Mesendoderm (in vitro differentiated cells): Measurements from ENCODE around the gene GOLGA7B.

ENCODE experiments used
- DNase-seq: peaks from one replicate; pipeline ENCODE4 v3.0.0; 2013
- H2AK5ac ChIP-seq: 2 replicates; pipeline ENCODE4 v1.6.1; 2013; ENCODE audit warnings: low read length, inconsistent platforms
- H2BK120ac ChIP-seq: 2 replicates; pipeline ENCODE4 v1.6.1; 2013; ENCODE audit warnings: low read depth, mild to moderate bottlenecking, low read length, moderate library complexity, mixed read lengths
- H2BK15ac ChIP-seq: replicated peaks from 2 replicates; pipeline ENCODE4 v1.6.1; 2013; ENCODE audit warnings: low read depth, mild to moderate bottlenecking, moderate library complexity
- H2BK5ac ChIP-seq: 2 replicates; pipeline ENCODE4 v1.6.1; 2013; ENCODE audit warnings: low read length, inconsistent platforms
- H3K18ac ChIP-seq: 2 replicates; pipeline ENCODE4 v1.6.1; 2013; ENCODE audit warnings: mild to moderate bottlenecking, low read length, mixed read lengths
- H3K23ac ChIP-seq: one replicate; pipeline ENCODE4 v1.6.1; 2013; ENCODE audit warnings: low read length
- H3K27ac ChIP-seq: 2 replicates; pipeline ENCODE4 v1.5.1; 2013; ENCODE audit warnings: low read depth, mild to moderate bottlenecking, inconsistent platforms, low read length, moderate library complexity
- H3K27me3 ChIP-seq: 2 replicates; pipeline ENCODE4 v1.6.1; 2013; ENCODE audit warnings: low read length, control low read depth, mild to moderate bottlenecking, inconsistent platforms; ENCODE audit not compliant: insufficient read depth, poor library complexity
- H3K36me3 ChIP-seq: 2 replicates; pipeline ENCODE4 v1.6.1; 2013; ENCODE audit warnings: low read length, inconsistent platforms; ENCODE audit not compliant: control insufficient read depth, insufficient read depth
- H3K4ac ChIP-seq: one replicate; pipeline ENCODE4 v1.6.1; 2013; ENCODE audit warnings: low read depth, mild to moderate bottlenecking, low read length, moderate library complexity
- H3K4me1 ChIP-seq: 2 replicates; pipeline ENCODE4 v1.6.1; 2013; ENCODE audit warnings: low read depth, low read length, inconsistent platforms; ENCODE audit not compliant: control insufficient read depth
- H3K4me2 ChIP-seq: 2 replicates; pipeline ENCODE4 v1.6.1; 2013; ENCODE audit warnings: low read length
- H3K4me3 ChIP-seq: 2 replicates; pipeline ENCODE4 v1.5.1; 2013; ENCODE audit warnings: mild to moderate bottlenecking, low read length
- H3K56ac ChIP-seq: one replicate; pipeline ENCODE4 v1.6.1; 2013; ENCODE audit warnings: low read length
- H3K79me1 ChIP-seq: 2 replicates; pipeline ENCODE4 v1.6.1; 2013; ENCODE audit warnings: low read length, inconsistent platforms
- H3K79me2 ChIP-seq: 2 replicates; pipeline ENCODE4 v1.6.1; 2013; ENCODE audit warnings: mild to moderate bottlenecking, low read length; ENCODE audit not compliant: control insufficient read depth, insufficient read depth
- H3K9ac ChIP-seq: 2 replicates; pipeline ENCODE4 v1.6.1; 2013; ENCODE audit warnings: low read length, inconsistent platforms
- H4K5ac ChIP-seq: one replicate; pipeline ENCODE4 v1.6.1; 2013; ENCODE audit warnings: low read length
- H4K8ac ChIP-seq: one replicate; pipeline ENCODE4 v1.6.1; 2013; ENCODE audit warnings: low read depth, mild to moderate bottlenecking, control low read depth, low read length, moderate library complexity
- WGBS: extraction: QIAGEN DNeasy Blood & Tissue Kit; methylation state at CpG from one replicate; pipeline ENCODE4 v1.1.7; 2013; ENCODE audit warnings: low lambda C conversion rate, missing lambda C conversion rate; ENCODE audit not compliant: insufficient coverage; ENCODE audit errors: extremely low coverage; 5-methylcytosine and 5-hydroxymethylcytosine counted together

The GOLGA7B gene

DNA sequence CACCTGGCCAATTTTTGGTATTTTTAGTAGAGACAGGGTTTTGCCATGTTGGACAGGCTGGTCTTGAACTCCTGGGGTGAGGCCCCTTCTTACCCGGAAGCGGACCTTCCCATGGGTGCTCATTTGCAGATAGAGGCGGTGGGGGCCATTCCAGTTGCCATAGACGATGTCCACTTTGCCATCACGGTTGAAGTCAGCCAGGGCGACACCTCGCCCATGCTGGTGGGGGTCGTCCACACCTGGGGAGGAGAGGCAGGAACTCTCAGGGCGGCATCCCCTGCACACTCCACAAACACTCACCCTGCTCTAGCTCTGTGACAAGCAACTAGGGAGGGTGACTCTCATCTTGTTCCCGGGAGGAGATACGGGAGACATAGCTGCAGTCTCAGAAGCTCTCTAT lies 54.9 kb downstream of the GOLGA7B start:
- H2AK5ac ChIP-seq: no peak overlapping the region
- H2BK120ac ChIP-seq: no peak overlapping the region
- DNase-seq: no peak
- no peak overlapping the region for H3K9ac ChIP-seq
- no peak overlapping the region for H2BK15ac ChIP-seq
- no peaks in the 10 kb centered on the region for H3K79me2 ChIP-seq
- no peaks in the 10 kb centered on the region for H3K79me1 ChIP-seq
- no peaks in the 10 kb centered on the region for H3K4me1 ChIP-seq
- H4K8ac ChIP-seq: no peak overlapping the region
- H3K4me2 ChIP-seq: no peak overlapping the region
- no peaks in the 10 kb centered on the region for H3K36me3 ChIP-seq
- no peak overlapping the region for H3K4ac ChIP-seq
- H3K27me3 ChIP-seq: no peaks in the 10 kb centered on the region
- no peak overlapping the region for H4K5ac ChIP-seq
- WGBS: no CpG with 5 or more reads among the region's 11 CpGs
- H3K4me3 ChIP-seq: no peak overlapping the region
- H2BK5ac ChIP-seq: no peak overlapping the region
- H3K23ac ChIP-seq: no peak overlapping the region
- H3K27ac ChIP-seq: no peak overlapping the region
- no peak overlapping the region for H3K56ac ChIP-seq
- H3K18ac ChIP-seq: no peak overlapping the region

DNA sequence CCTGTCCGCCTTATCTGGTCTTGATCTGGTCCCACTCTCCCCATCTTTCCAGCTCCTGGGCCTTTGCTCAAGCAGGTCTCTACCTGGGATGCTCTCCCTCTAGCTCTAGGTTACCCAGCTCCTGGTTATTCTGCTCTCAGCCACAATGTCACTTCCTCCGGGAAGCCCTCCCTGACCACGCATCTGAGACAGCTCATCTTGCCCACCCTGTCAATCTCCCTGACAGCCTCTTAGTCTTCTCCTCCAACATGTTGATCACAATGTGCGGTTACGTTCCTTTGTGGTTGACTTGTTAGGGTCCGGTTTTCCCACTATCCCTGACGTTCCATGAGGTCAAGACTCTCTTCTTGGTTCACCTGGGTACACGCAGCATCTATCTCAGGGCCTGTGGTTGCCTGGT lies 55.6 kb downstream of the GOLGA7B start:
- H3K4me1 ChIP-seq: no peaks in the 10 kb centered on the region
- H3K4me3 ChIP-seq: no peak overlapping the region
- H2AK5ac ChIP-seq: no peak overlapping the region
- no peak overlapping the region for H3K4me2 ChIP-seq
- no CpG with 5 or more reads among the region's 8 CpGs for WGBS
- no peaks in the 10 kb centered on the region for H3K79me1 ChIP-seq
- no peak overlapping the region for H3K23ac ChIP-seq
- no peaks in the 10 kb centered on the region for H3K36me3 ChIP-seq
- H3K56ac ChIP-seq: no peak overlapping the region
- H3K27me3 ChIP-seq: no peaks in the 10 kb centered on the region
- H3K27ac ChIP-seq: no peak overlapping the region
- no peak overlapping the region for H4K5ac ChIP-seq
- no peak overlapping the region for H2BK15ac ChIP-seq
- no peak overlapping the region for H4K8ac ChIP-seq
- H2BK120ac ChIP-seq: no peak overlapping the region
- no peak overlapping the region for H3K4ac ChIP-seq
- no peaks in the 10 kb centered on the region for H3K79me2 ChIP-seq
- no peak overlapping the region for H3K9ac ChIP-seq
- no peak overlapping the region for H3K18ac ChIP-seq
- no peak for DNase-seq
- no peak overlapping the region for H2BK5ac ChIP-seq

DNA sequence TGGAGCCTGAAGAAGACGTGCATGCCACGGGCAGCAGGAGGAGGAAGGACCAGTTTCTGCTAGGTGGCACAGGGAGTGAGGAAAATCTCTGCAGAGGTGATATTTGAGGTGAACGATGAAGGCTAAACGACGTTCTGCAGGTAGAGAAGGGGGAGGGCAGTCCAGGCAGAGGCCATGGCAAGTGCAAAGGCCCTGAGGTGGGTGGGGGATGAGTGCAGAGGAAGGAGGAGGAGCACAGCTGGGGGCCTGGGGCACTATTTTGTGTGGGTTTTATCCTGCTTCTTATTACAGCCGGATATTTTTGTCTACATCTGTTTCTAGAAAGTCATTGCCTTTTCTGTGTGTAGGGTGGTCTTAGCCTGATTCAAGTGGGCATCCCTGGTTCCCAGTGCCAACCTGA lies 57.6 kb downstream of the GOLGA7B start:
- no peak overlapping the region for H3K27ac ChIP-seq
- no peaks in the 10 kb centered on the region for H3K79me2 ChIP-seq
- no peak overlapping the region for H3K56ac ChIP-seq
- H3K4me3 ChIP-seq: no peak overlapping the region
- H4K8ac ChIP-seq: no peak overlapping the region
- WGBS: no CpG with 5 or more reads among the region's 6 CpGs
- no peak overlapping the region for H2AK5ac ChIP-seq
- H3K9ac ChIP-seq: no peak overlapping the region
- no peaks in the 10 kb centered on the region for H3K36me3 ChIP-seq
- H3K18ac ChIP-seq: no peak overlapping the region
- H3K4ac ChIP-seq: no peak overlapping the region
- DNase-seq: no peak
- no peak overlapping the region for H4K5ac ChIP-seq
- H2BK15ac ChIP-seq: no peak overlapping the region
- no peak overlapping the region for H2BK120ac ChIP-seq
- H2BK5ac ChIP-seq: no peak overlapping the region
- H3K4me1 ChIP-seq: no peaks in the 10 kb centered on the region
- no peaks in the 10 kb centered on the region for H3K79me1 ChIP-seq
- H3K23ac ChIP-seq: no peak overlapping the region
- no peaks in the 10 kb centered on the region for H3K27me3 ChIP-seq
- no peak overlapping the region for H3K4me2 ChIP-seq

DNA sequence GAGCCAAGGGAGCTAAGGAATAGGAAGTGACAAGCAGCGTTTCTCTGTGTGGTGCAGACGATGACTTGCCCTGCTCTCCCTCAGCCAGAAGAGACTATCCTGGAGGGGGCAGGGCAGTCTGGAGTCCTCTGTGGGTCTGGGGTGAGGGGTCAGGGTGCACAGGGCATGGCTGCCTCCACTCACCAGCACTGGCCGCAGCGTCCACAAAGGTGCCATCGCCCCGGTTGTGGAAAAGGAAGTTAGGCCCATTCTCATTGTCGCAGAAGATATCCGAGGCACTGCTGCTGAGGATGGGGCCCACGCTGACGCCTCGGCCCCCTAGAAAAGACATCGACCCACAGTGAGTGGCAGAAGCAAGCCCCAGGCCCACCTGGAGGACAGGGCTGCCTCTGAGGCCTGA lies 58.2 kb downstream of the GOLGA7B start:
- no peak overlapping the region for H2AK5ac ChIP-seq
- no peak overlapping the region for H2BK15ac ChIP-seq
- no peak overlapping the region for H3K18ac ChIP-seq
- H3K36me3 ChIP-seq: no peaks in the 10 kb centered on the region
- DNase-seq: no peak
- H3K27me3 ChIP-seq: no peaks in the 10 kb centered on the region
- H3K56ac ChIP-seq: no peak overlapping the region
- no peak overlapping the region for H3K9ac ChIP-seq
- H3K4me1 ChIP-seq: no peaks in the 10 kb centered on the region
- H3K23ac ChIP-seq: no peak overlapping the region
- H3K27ac ChIP-seq: no peak overlapping the region
- H3K79me2 ChIP-seq: no peaks in the 10 kb centered on the region
- no peak overlapping the region for H3K4me2 ChIP-seq
- H3K79me1 ChIP-seq: no peaks in the 10 kb centered on the region
- no peak overlapping the region for H4K5ac ChIP-seq
- H2BK5ac ChIP-seq: no peak overlapping the region
- H3K4ac ChIP-seq: no peak overlapping the region
- H2BK120ac ChIP-seq: no peak overlapping the region
- H4K8ac ChIP-seq: no peak overlapping the region
- H3K4me3 ChIP-seq: no peak overlapping the region
- no CpG with 5 or more reads among the region's 12 CpGs for WGBS

DNA sequence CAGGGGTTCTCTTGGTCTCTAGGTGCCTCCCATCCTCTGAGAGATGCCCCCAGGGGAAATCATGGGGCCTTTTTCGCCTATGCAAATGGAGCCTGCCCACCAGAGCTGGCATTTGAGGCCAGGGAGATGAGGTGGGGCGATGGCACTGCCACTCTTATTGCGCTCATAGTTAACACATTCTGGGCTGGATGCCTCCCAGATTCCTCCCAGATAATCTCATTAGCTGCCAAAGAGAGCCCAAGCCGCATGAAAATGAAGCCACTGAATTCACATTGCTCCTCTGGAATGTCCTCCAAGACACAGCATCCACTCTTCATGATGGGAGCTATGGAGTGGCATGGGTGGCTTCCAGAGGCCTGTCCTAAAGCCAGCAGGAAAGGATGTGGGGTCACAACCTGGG lies 61.0 kb downstream of the GOLGA7B start:
- H3K4ac ChIP-seq: no peak overlapping the region
- H3K27me3 ChIP-seq: no peaks in the 10 kb centered on the region
- H3K18ac ChIP-seq: no peak overlapping the region
- WGBS: no CpG with 5 or more reads among the region's 4 CpGs
- H3K79me1 ChIP-seq: no peaks in the 10 kb centered on the region
- H3K56ac ChIP-seq: no peak overlapping the region
- no peak overlapping the region for H3K4me2 ChIP-seq
- no peaks in the 10 kb centered on the region for H3K36me3 ChIP-seq
- no peak overlapping the region for H3K27ac ChIP-seq
- H4K8ac ChIP-seq: no peak overlapping the region
- no peak overlapping the region for H3K4me3 ChIP-seq
- H3K4me1 ChIP-seq: peaks cover 2% of the 10 kb centered on the region
- no peak for DNase-seq
- H3K9ac ChIP-seq: no peak overlapping the region
- no peak overlapping the region for H3K23ac ChIP-seq
- no peak overlapping the region for H2BK15ac ChIP-seq
- H4K5ac ChIP-seq: no peak overlapping the region
- H2BK120ac ChIP-seq: no peak overlapping the region
- no peak overlapping the region for H2BK5ac ChIP-seq
- H2AK5ac ChIP-seq: no peak overlapping the region
- no peaks in the 10 kb centered on the region for H3K79me2 ChIP-seq

DNA sequence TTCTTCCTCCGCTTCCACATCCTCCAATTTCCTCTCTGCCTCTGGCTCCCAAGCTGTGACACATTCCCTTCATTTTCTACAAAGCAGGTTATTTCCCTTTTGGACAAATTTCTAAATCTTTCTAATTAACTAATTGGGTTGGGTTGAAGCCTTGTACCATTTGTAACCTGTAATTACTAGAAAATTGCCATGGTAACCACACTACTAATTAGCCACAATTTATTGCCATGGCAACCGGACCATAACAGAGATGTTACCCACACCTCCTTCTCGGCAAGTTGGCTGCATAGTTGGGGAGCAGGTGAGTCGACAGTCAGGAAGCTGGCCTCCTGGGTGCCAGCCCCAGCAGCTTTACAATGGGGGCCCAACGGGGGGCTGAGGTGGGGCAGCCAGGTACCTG lies 61.6 kb downstream of the GOLGA7B start:
- H3K18ac ChIP-seq: no peak overlapping the region
- H4K5ac ChIP-seq: no peak overlapping the region
- no peak overlapping the region for H2AK5ac ChIP-seq
- peaks cover 2% of the 10 kb centered on the region for H3K4me1 ChIP-seq
- H3K56ac ChIP-seq: no peak overlapping the region
- no peak overlapping the region for H4K8ac ChIP-seq
- no peaks in the 10 kb centered on the region for H3K36me3 ChIP-seq
- DNase-seq: no peak
- whole genome bisulfite sequencing: no CpG with 5 or more reads among the region's 5 CpGs
- no peak overlapping the region for H3K4ac ChIP-seq
- no peak overlapping the region for H3K4me3 ChIP-seq
- no peak overlapping the region for H2BK120ac ChIP-seq
- H3K9ac ChIP-seq: no peak overlapping the region
- H3K23ac ChIP-seq: no peak overlapping the region
- H3K79me1 ChIP-seq: no peaks in the 10 kb centered on the region
- H3K27ac ChIP-seq: no peak overlapping the region
- no peak overlapping the region for H2BK15ac ChIP-seq
- H3K79me2 ChIP-seq: no peaks in the 10 kb centered on the region
- no peaks in the 10 kb centered on the region for H3K27me3 ChIP-seq
- H2BK5ac ChIP-seq: no peak overlapping the region
- no peak overlapping the region for H3K4me2 ChIP-seq
